Caco-2 (cell line): ENCODE results near the gene KCNH3. TPM values are rescaled to one million over a fixed set of nuclear protein-coding genes. Genes with fewer than 3 reads are reported as not detected.

Experiments used
- BruUV-seq: library from RNA; stranded (reverse); fragments of 400-500 nt; replicated peaks from 2 replicates; lab custom pipeline; 2021; lab: Mats Ljungman, UMichigan
- CTCF ChIA-PET: fragments of 300-600 bp; sonication (Branson Sonifier 250); formaldehyde crosslinking; loops from one replicate; lab custom pipeline; 2022; ENCODE audit warnings: antibody characterized with exemption; lab: Charles Lee
- POLR2A ChIA-PET: fragments of 300-600 bp; sonication (Branson Sonifier 250); formaldehyde crosslinking; loops from one replicate; lab custom pipeline; 2022; ENCODE audit warnings: antibody characterized with exemption; lab: Charles Lee
- DNase-seq, 2 experiments: peaks; one replicate each; pipeline versions ENCODE4 v3.0.0 to v3.0.0-alpha.2; 2020 to 2022
- H3K27me3 ChIP-seq: replicated peaks from 2 replicates; pipeline ENCODE4 v1.6.0; 2011; ENCODE audit warnings: low read length; ENCODE audit not compliant: control insufficient read depth, insufficient read depth
- H3K36me3 ChIP-seq: 2 replicates; pipeline ENCODE4 v1.5.1; 2011; ENCODE audit warnings: low read length; ENCODE audit not compliant: control insufficient read depth, insufficient read depth
- H3K4me1 ChIP-seq: fragments of 250-450 bp; sonication (Bioruptor Pico); 2 replicates; pipeline ENCODE4 v1.5.1; 2020; ENCODE audit warnings: mild to moderate bottlenecking
- H3K4me3 ChIP-seq: 2 replicates; pipeline ENCODE4 v1.5.1; 2011; ENCODE audit warnings: low read depth, mild to moderate bottlenecking, control low read depth, low read length
- H3K9me3 ChIP-seq: fragments of 250-450 bp; sonication (Bioruptor Pico); 2 replicates; pipeline ENCODE4 v1.5.1; 2020; ENCODE audit warnings: mild to moderate bottlenecking, moderate library complexity
- H3K27ac Mint-ChIP-seq: one replicate; pipeline ENCODE4 v1.8.0; 2022; ENCODE audit warnings: mixed read lengths; ENCODE audit not compliant: unreplicated experiment
- H3K27me3 Mint-ChIP-seq: one replicate; pipeline ENCODE4 v1.8.0; 2022; ENCODE audit warnings: mixed read lengths; ENCODE audit not compliant: insufficient read depth, unreplicated experiment
- H3K36me3 Mint-ChIP-seq: one replicate; pipeline ENCODE4 v1.8.0; 2022; ENCODE audit warnings: mild to moderate bottlenecking, mixed read lengths; ENCODE audit not compliant: insufficient read depth, unreplicated experiment
- H3K4me1 Mint-ChIP-seq: one replicate; pipeline ENCODE4 v1.8.0; 2022; ENCODE audit warnings: low read depth, mixed read lengths; ENCODE audit not compliant: unreplicated experiment
- H3K4me3 Mint-ChIP-seq: one replicate; pipeline ENCODE4 v1.8.0; 2022; ENCODE audit warnings: mild to moderate bottlenecking, moderate library complexity, mixed read lengths; ENCODE audit not compliant: unreplicated experiment
- H3K9me3 Mint-ChIP-seq: one replicate; pipeline ENCODE4 v1.8.0; 2022; ENCODE audit warnings: mixed read lengths; ENCODE audit not compliant: unreplicated experiment
- CTCF ChIP-seq, 2 experiments: fragments of 200-600 bp in 1 of 2; IDR thresholded peaks; 1 replicate in 1 of 2; 2 replicates in 1 of 2; pipeline versions ENCODE4 v1.5.1 to v1.8.0; 2011 to 2022; ENCODE audit warnings: antibody characterized with exemption in 1 of 2, control low read depth in 1 of 2, inconsistent platforms in 1 of 2, low read depth in 1 of 2, low read length in 1 of 2, mild to moderate bottlenecking in 1 of 2, moderate library complexity in 1 of 2; ENCODE audit not compliant: insufficient read depth in 1 of 2, severe bottlenecking in 1 of 2, unreplicated experiment in 1 of 2
- intact Hi-C: fragments of 100-400 bp; cut with micrococcal nuclease; formaldehyde crosslinking; loops from one replicate; pipeline ENCODE4 v1.10.0; 2022; ENCODE audit not compliant: unreplicated experiment
- total RNA-seq: library from RNA; stranded (reverse); gene quantifications from 2 replicates; pipeline ENCODE4 v1.2.3, GENCODE V29; 2022

KCNH3 gene
- total RNA-seq, 1 experiment from 2014 or later, result 0.27 TPM

DNA sequence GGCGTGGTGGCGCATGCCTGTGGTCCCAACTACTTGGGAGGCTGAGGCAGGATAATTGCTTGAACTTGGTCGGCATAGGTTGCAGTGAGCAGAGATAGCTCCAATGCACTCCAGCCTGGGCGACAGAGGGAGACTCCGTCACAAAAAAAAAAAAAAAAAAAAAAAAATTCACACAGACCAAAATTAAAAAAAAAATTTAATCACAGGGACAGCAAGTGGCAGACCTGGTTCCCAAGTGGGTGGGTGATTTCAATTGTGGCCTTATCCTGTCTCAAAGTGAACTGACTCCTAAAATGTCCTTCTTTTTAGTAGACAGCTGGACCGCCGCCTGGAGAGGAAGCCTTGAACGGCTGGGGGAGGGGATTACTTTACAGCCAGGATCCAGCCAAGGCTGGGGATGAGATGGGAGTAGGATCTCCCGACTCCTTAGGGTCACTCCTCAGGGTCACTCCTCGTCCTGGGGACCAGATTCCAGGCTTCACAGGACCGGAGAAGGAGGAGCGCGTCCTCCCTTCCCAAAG, 1.5 kb upstream of the KCNH3 start:
- Mint-ChIP-seq H3K27me3 (peaks cover 10% of the 10 kb centered on the region), H3K4me1 (no peaks in the 10 kb centered on the region), H3K9me3 (no peaks in the 10 kb centered on the region), H3K4me3 (peak overlapping the region; percentile 77), H3K27ac (no peak overlapping the region), H3K36me3 (no peaks in the 10 kb centered on the region)
- BruUV-seq, result no TSS peak
- POLR2A ChIA-PET, result interaction anchor here (0.5 to 1.1 kb wide), 6 partner anchors 46 to 418 kb away, joined by 3 to 12 read pairs (median 6); no protein-coding TSS in a partner anchor
- peak overlapping the region; percentile 56 for H3K4me3 ChIP-seq
- peaks cover 4% of the 10 kb centered on the region; the same call in 1 of the 2 replicates for H3K27me3 ChIP-seq
- no peak for TF ChIP-seq CTCF (IDR thresholded peaks at IDR 0.05; ENCODE audit: insufficient read depth in 1 of 2, low read depth in 1 of 2, low read length in 1 of 2, severe bottlenecking in 1 of 2, unreplicated experiment in 1 of 2)
- CTCF ChIA-PET, result interaction anchor here (0.6 to 2.3 kb wide), 8 partner anchors 16 to 1862 kb away, joined by 3 to 10 read pairs (median 4); partner anchors contain the start of gene SPATS2
- H3K9me3 ChIP-seq, result no peaks in the 10 kb centered on the region
- H3K4me1 ChIP-seq, result peaks cover 10% of the 10 kb centered on the region
- DNase-seq, result no peak
- intact Hi-C loops, result no loop called here
- no peaks in the 10 kb centered on the region for H3K36me3 ChIP-seq

- ChIA-PET CTCF (interaction anchor here (0.5 to 2.3 kb wide), 10 partner anchors 16 to 1862 kb away, joined by 3 to 10 read pairs (median 4); partner anchors contain the start of gene SPATS2), POLR2A (interaction anchor here (0.5 to 1.1 kb wide), 3 partner anchors 107 to 418 kb away, joined by 3 to 7 read pairs (median 6); no protein-coding TSS in a partner anchor)
- H3K27me3 Mint-ChIP-seq, result peaks cover 10% of the 10 kb centered on the region
- Histone ChIP-seq H3K27me3 (peaks cover 4% of the 10 kb centered on the region; the same call in 1 of the 2 replicates), H3K4me1 (peaks cover 10% of the 10 kb centered on the region), H3K4me3 (peak overlapping the region; percentile 56), H3K9me3 (no peaks in the 10 kb centered on the region), H3K36me3 (no peaks in the 10 kb centered on the region)
- TF ChIP-seq CTCF (IDR thresholded peaks at IDR 0.05; ENCODE audit: insufficient read depth in 1 of 2, low read depth in 1 of 2, low read length in 1 of 2, severe bottlenecking in 1 of 2, unreplicated experiment in 1 of 2), result peak; percentile 17 to 28
- H3K9me3 Mint-ChIP-seq, result no peaks in the 10 kb centered on the region
- H3K27ac Mint-ChIP-seq, result no peak overlapping the region
- no TSS peak for BruUV-seq
- H3K36me3 Mint-ChIP-seq, result no peaks in the 10 kb centered on the region
- peak in 1 of 2 experiments; percentile 56 for DNase-seq
- intact Hi-C loops, result no loop called here
- H3K4me3 Mint-ChIP-seq, result peak overlapping the region; percentile 77
- no peaks in the 10 kb centered on the region for H3K4me1 Mint-ChIP-seq
Observed at GRCh38 chr12:49537752-49538509, 899 bp upstream of the KCNH3 start.

- no peak overlapping the region for H3K4me3 ChIP-seq
- H3K4me1 Mint-ChIP-seq, result no peaks in the 10 kb centered on the region
- TF ChIP-seq CTCF (IDR thresholded peaks at IDR 0.05; ENCODE audit: insufficient read depth in 1 of 2, low read depth in 1 of 2, low read length in 1 of 2, severe bottlenecking in 1 of 2, unreplicated experiment in 1 of 2), result no peak
- POLR2A ChIA-PET, result no interaction called here
- no peaks in the 10 kb centered on the region for H3K9me3 Mint-ChIP-seq
- DNase-seq, result no peak
- H3K4me3 Mint-ChIP-seq, result peak overlapping the region; percentile 63
- peaks cover 4% of the 10 kb centered on the region; the same call in 1 of the 2 replicates for H3K27me3 ChIP-seq
- peaks cover 10% of the 10 kb centered on the region for H3K4me1 ChIP-seq
- no peak overlapping the region for H3K27ac Mint-ChIP-seq
- H3K36me3 Mint-ChIP-seq, result no peaks in the 10 kb centered on the region
- H3K9me3 ChIP-seq, result no peaks in the 10 kb centered on the region
- intact Hi-C loops, result no loop called here
- H3K36me3 ChIP-seq, result no peaks in the 10 kb centered on the region
- no TSS peak for BruUV-seq
- H3K27me3 Mint-ChIP-seq, result peaks cover 10% of the 10 kb centered on the region
- CTCF ChIA-PET, result interaction anchor here (0.6 to 2.3 kb wide), 2 partner anchors 181 to 193 kb away, joined by 3 to 10 read pairs; no protein-coding TSS in a partner anchor
Observed at GRCh38 chr12:49539406-49540228, 787 bp downstream of the KCNH3 start.
